ENCODE results near the gene IGSF6. TPM values are rescaled to one million over a fixed set of nuclear protein-coding genes. Genes with fewer than 3 reads are reported as not detected.
"Not testable (repeated sequence)": the region's sequence is repeated elsewhere in the genome, so short reads cannot be mapped to it uniquely, and the experiment has no call there.

IGSF6 gene
- polyA plus RNA-seq, 4 donors = 2.0 to 8.1 (median 4.8) TPM

GRCh38 chr16:21654466-21654865 lies 2.1 kb upstream of the IGSF6 start:
- no peak for DNase-seq (ENCODE audit: low read depth in 4 of 4, low spot score in 2 of 4)

GRCh38 chr16:21653571-21653970 lies 1.2 kb upstream of the IGSF6 start:
- DNase-seq (ENCODE audit: low read depth in 4 of 4, low spot score in 2 of 4) = no peak

- DNase-seq (ENCODE audit: low read depth in 4 of 4, low spot score in 2 of 4) = no peak
Measured at GRCh38 chr16:21651515-21651914, 893 bp downstream of the IGSF6 start.

GRCh38 chr16:21650521-21650920 lies 1.9 kb downstream of the IGSF6 start:
- no peak for DNase-seq (ENCODE audit: low read depth in 4 of 4, low spot score in 2 of 4)

- not testable (repeated sequence) for DNase-seq (ENCODE audit: low read depth in 4 of 4, low spot score in 2 of 4)
Measured at GRCh38 chr16:21649826-21650406, 2.5 kb downstream of the IGSF6 start.

- DNase-seq (ENCODE audit: low read depth in 4 of 4, low spot score in 2 of 4) = no peak
Measured at GRCh38 chr16:21647562-21648164, 4.7 kb downstream of the IGSF6 start.

GRCh38 chr16:21646721-21647561 lies 5.5 kb downstream of the IGSF6 start:
- no peak for DNase-seq (ENCODE audit: low read depth in 4 of 4, low spot score in 2 of 4)

GRCh38 chr16:21646091-21646490 lies 6.3 kb downstream of the IGSF6 start:
- DNase-seq (ENCODE audit: low read depth in 4 of 4, low spot score in 2 of 4) = no peak

- no peak for DNase-seq (ENCODE audit: low read depth in 4 of 4, low spot score in 2 of 4)
Measured at GRCh38 chr16:21645261-21645721, 7.1 kb downstream of the IGSF6 start.

- no peak for DNase-seq (ENCODE audit: low read depth in 4 of 4, low spot score in 2 of 4)
Measured at GRCh38 chr16:21644674-21645073, 7.7 kb downstream of the IGSF6 start.

- no peak for DNase-seq (ENCODE audit: low read depth in 4 of 4, low spot score in 2 of 4)
Measured at GRCh38 chr16:21643785-21644184, 8.6 kb downstream of the IGSF6 start.

- no peak for DNase-seq (ENCODE audit: low read depth in 4 of 4, low spot score in 2 of 4)
Measured at GRCh38 chr16:21642861-21643260, 9.5 kb downstream of the IGSF6 start.

- DNase-seq (ENCODE audit: low read depth in 4 of 4, low spot score in 2 of 4) = no peak
Measured at GRCh38 chr16:21641916-21642315, 10.5 kb downstream of the IGSF6 start.

- no peak for DNase-seq (ENCODE audit: low read depth in 4 of 4, low spot score in 2 of 4)
Measured at GRCh38 chr16:21639493-21639892, 12.9 kb downstream of the IGSF6 start.

GRCh38 chr16:21638573-21638975 lies 13.8 kb downstream of the IGSF6 start:
- no peak for DNase-seq (ENCODE audit: low read depth in 4 of 4, low spot score in 2 of 4)

- DNase-seq (ENCODE audit: low read depth in 4 of 4, low spot score in 2 of 4) = no peak
Measured at GRCh38 chr16:21637032-21637968, 15.1 kb downstream of the IGSF6 start.

- DNase-seq (ENCODE audit: low read depth in 4 of 4, low spot score in 2 of 4) = not testable (repeated sequence)
Measured at GRCh38 chr16:21635694-21636093, 16.7 kb downstream of the IGSF6 start.

- DNase-seq (ENCODE audit: low read depth in 4 of 4, low spot score in 2 of 4) = no peak
Measured at GRCh38 chr16:21634216-21634615, 18.2 kb downstream of the IGSF6 start.

- DNase-seq (ENCODE audit: low read depth in 4 of 4, low spot score in 2 of 4) = not testable (repeated sequence)
Measured at GRCh38 chr16:21631951-21632575, 20.3 kb downstream of the IGSF6 start.

- not testable (repeated sequence) for DNase-seq (ENCODE audit: low read depth in 4 of 4, low spot score in 2 of 4)
Measured at GRCh38 chr16:21631376-21631775, 21.0 kb downstream of the IGSF6 start.
